Measurements from ENCODE around the gene COPS3.

Gene COPS3

DNA sequence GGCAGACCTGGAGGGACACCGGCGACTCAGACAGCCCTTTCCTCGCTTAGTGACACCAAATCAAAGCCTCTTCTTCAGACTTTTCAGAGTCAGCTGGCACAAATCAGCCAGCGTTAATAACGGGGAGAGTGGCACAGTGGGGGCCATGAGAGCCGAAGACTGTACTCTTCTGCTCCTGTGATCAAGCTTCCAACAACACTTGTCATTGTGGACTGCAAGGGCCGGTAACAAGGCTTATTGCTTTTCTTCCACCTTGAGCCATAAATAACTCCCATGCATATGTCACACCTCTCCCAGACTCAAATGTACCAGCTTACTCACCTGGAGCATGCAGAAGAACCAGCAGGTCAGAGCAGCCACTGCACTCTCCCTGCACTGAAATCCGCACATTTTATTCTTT is 56.9 kb downstream of the COPS3 start:
- TF ChIP-seq, protein P1, sequence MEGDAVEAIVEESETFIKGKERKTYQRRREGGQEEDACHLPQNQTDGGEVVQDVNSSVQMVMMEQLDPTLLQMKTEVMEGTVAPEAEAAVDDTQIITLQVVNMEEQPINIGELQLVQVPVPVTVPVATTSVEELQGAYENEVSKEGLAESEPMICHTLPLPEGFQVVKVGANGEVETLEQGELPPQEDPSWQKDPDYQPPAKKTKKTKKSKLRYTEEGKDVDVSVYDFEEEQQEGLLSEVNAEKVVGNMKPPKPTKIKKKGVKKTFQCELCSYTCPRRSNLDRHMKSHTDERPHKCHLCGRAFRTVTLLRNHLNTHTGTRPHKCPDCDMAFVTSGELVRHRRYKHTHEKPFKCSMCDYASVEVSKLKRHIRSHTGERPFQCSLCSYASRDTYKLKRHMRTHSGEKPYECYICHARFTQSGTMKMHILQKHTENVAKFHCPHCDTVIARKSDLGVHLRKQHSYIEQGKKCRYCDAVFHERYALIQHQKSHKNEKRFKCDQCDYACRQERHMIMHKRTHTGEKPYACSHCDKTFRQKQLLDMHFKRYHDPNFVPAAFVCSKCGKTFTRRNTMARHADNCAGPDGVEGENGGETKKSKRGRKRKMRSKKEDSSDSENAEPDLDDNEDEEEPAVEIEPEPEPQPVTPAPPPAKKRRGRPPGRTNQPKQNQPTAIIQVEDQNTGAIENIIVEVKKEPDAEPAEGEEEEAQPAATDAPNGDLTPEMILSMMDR (IDR thresholded peaks at IDR 0.05) = no peak

DNA sequence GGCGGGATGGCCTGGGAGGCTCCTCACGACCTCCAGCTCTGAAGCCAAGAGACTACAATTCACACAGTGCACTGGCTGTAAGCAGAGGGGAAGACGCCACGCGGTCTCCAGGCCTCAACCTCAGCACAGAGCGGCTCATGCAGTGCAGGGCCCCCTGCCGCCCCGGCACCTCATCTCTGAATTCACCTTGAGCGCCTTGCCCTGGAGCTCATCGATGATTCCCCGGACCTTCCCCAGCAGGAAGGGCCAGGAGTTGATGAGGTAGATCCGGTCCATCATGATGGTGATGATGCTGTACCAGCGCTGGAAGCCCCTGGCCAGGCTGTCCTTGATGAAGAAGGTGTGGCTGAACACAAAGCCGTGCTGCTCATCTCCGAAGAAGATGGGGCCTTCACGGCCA is 57.3 kb downstream of the COPS3 start:
- TF ChIP-seq, protein P1 (IDR thresholded peaks at IDR 0.05) = no peak

DNA sequence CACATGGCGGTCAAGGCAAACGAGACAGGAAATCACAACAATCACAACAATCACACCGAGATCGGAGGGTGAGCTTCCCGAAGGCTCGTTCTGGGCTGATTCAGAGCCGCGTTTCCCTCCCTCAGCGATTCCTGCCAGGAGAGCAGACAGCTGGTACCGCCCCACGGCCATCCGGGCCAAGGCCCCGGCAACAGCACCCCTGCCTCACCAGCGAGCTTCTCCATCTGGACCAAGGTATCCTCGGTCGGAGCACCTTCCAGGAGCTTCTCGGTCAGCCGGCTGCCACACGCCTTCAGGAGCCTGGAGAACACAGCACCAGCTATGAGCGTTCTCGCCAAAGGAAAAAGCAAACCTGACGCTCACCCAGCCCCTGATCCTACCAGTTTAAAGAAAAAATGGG is 59.7 kb downstream of the COPS3 start:
- TF ChIP-seq, protein P1 (IDR thresholded peaks at IDR 0.05) = no peak

DNA sequence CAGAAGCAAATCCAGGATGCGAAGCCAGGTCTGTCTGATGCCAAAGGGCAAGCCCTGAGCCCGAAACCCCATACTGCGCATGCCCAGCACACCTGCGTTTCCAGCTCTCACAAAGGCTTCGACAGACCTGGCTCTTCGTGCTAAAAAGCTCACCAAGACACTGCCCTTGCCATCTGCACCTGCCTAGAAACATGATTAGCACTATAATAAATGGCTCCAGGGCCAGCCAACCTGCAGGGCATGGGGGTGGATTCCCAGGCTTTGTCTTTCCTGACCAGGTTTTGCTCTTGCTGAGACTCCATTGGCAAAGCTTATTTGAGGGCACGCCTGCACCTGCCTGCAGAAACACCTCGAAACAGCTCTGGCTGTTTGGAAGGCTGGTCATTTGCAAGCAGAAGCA is 60.5 kb downstream of the COPS3 start:
- TF ChIP-seq, protein P1 (IDR thresholded peaks at IDR 0.05) = no peak

DNA sequence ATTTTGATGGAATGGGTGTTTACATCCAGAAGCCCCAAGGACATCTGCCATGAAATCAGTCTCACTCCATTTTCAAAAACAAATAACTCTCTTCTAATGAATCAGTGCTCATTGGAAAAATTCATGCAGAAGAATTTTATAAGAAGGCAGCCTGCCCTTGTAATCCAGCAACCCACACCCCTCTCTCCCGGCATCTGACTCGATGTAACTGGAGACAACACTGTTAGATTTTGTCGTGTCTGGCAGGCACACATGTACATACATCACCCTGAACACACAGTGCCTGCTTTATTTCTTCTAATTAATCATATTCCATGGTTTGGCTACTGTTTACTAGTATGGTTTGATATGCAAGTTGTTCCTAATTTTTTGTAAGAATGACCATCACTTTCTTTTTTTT is 63.1 kb downstream of the COPS3 start:
- TF ChIP-seq, protein P1 (IDR thresholded peaks at IDR 0.05) = no peak

DNA sequence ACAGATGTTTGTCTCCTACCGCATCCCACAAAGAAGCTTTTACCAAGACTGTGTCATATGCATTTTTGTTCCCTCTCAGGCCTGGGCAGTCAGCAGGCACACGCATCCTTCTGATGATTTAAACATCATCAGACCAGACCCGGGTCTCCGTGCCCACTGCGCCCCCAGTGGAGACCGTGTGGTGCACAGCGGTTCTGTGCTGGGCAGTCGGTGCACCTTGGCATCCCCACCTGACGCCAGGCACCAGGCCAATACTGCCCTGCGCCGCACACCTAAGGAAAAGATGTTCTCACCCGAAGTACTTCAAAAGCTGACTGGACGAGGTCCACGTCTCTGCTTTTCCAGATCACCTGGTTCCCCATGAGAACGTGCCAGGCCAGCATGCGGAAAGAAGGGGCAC is 64.3 kb downstream of the COPS3 start:
- TF ChIP-seq, protein P1 (IDR thresholded peaks at IDR 0.05) = peak; percentile 84

DNA sequence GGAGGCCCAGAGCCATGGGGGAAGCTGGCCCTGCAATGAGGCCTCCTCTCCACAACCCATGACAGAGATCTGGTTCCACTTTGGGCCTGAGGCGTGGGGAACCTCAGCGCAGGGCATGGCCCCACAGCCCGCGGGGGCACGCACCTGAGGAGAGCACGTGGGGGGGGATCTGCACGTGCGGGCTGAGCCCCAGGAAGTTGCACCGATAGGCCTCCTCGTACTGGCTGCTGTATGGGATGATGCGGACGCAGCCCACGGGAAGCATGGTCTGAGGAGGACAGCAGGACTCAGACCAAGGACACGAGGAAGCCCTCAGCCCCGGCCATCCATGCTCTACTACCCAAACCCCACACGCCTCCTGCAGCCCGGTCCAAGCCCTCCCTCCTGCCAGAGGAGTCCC is 64.8 kb downstream of the COPS3 start:
- TF ChIP-seq, protein P1 (IDR thresholded peaks at IDR 0.05) = no peak

DNA sequence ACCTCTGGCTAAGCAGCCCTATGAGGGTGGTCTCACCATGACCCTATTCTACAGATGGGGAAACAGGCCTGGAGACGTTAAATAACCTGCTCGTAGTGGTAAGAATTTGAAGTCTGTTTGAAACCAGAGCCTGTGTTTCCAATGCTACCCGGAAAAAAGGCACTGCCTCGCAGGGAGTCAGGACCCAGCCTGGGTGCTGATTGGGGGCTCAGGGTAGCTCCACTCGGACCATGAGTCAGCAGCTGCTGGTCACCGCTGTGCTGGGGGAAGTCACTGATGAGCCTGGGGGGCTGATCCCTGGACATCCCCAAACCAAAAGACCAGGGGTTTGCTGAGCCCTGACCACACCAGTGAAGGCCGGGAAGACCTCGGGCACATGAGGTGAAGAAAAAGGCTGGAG is 65.5 kb downstream of the COPS3 start:
- TF ChIP-seq, protein P1 (IDR thresholded peaks at IDR 0.05) = no peak
